Brain pericyte (primary cell): Measurements from ENCODE around the gene ZNF608.

Experiments
- DNase-seq: peaks from one replicate; pipeline ENCODE4 v3.0.0-alpha.2; 2012; ENCODE audit warnings: low read depth, low spot score

ZNF608 gene

GRCh38 chr5:124752854-124753720, 6.6 kb upstream of the ZNF608 start:
- no peak for DNase-seq

- DNase-seq = no peak
Observed at GRCh38 chr5:124751031-124751430, 4.6 kb upstream of the ZNF608 start.

DNA sequence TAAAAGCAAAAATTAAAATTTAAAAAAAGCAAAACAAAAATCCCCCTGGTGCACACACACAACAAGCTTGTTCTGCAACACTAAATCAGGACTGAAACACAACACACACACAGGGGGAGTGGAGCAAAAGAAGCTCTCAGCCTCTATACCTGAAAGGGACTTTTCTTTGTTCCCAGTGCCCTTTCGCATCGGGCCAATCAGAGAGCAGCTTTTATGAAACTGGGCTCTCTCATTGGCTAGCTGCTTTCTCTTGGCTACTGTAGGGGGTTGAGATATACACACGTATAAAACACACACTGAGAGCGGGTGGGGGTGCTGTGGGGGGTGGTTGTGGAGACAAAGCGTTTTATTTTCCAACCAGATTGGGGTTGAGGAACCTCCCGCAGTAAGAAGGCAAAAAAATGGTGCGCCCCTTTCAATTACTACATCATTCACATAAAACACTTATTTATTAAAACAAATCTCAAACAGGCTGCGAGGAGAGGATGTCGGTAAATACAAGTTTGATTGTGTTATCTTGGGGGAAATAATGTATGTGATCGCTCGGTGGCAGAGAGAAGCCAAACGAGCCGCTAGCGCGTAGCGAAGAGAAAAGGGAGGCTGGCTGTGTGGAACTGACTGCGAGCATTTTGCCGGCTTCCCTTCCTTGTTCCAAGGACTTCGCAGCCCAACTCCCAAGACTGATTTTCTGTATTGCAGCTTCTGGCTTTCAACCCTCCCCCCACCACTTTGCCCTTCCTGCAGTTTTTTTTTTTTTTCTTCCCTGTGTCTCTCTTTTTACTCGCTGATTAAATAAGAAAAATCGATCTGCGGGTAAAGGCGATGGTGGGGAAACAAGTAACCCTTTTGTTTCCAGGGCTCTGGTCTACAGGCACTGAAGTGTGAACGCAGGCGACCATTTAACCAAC, 2.5 kb upstream of the ZNF608 start:
- peak; percentile 63 for DNase-seq

DNA sequence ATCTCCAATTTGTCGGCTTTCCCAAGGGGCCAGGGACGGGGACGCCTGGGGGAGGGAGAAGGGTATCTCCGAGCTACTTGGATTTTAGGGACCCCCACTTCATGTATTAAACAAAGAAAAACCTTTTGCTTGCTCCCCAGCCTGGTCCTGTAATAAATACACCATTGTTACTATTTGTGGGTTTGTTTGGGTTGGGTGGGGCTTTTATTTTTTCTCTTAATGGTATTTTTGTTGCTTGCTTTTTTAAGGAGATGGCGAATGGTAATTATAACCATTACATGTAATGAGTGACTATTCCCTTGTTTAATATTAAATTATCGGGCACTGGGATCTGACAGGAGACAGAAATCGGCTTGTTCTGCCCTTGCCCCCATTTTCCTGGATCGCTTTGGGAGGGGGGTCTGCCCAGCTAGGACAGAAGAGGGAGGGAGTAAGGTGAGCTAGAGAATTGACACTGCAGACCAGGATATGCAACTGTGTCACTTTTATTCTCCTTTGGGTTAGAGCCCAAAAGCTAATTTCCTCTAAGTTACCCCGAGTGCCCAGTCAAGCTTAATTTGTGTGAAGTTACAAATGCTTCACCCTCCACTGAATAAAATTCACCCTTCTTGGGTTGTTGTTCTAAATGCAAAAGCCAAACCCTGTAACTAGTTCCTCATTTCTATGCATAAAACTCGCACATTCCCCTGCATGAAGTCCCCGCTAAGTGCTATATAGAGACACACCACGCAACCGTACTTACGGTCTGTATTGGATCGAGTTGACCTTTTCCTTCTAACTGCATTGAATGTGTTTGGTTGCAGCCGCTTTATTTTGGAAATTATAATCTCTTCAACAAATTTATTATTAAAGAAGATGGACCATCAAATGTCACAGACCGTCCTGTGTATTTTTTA, 1.6 kb upstream of the ZNF608 start:
- DNase-seq = no peak

DNA sequence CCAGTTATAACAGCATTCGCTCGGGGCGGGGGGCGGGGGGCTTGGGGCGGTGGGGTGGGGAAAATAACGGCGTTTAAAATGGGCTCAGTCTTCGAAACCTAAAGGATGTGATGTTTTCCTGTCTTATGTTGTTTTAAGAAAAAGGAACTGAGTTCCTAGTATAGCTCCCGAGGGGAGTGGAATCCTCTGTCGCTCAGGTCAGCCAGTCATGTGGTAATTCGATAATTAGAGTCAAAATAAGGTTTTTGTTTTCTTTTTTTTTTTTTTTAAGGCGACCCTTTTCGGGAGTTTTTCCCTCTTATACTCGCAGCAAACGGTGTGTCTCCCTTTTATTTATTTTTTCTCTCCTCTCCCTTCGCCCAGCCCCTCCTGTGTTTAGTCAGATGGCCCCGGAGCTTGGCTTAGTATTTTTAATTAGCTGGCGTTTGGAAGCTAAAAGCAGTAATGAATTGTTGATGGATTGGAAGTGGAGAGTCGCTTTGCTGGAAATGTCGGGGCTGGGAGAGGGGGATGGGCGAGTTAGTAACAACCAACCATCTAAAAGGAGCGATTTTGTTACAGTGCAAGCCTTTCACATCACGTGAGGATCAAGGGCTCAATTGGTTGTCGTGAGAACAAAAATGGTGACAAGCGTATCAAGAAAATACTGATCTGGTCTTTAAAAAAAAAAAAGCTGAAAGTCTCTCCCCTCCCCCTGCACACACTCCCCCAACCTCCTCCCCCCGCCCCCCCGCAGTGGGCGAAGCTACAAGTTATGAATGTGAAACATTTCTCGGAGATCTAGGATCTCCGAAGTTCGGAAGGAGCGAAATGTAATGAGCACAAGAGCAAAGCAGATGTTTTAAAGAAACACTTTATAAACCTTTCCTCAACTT, 714 bp upstream of the ZNF608 start:
- DNase-seq = peak; percentile 81

DNA sequence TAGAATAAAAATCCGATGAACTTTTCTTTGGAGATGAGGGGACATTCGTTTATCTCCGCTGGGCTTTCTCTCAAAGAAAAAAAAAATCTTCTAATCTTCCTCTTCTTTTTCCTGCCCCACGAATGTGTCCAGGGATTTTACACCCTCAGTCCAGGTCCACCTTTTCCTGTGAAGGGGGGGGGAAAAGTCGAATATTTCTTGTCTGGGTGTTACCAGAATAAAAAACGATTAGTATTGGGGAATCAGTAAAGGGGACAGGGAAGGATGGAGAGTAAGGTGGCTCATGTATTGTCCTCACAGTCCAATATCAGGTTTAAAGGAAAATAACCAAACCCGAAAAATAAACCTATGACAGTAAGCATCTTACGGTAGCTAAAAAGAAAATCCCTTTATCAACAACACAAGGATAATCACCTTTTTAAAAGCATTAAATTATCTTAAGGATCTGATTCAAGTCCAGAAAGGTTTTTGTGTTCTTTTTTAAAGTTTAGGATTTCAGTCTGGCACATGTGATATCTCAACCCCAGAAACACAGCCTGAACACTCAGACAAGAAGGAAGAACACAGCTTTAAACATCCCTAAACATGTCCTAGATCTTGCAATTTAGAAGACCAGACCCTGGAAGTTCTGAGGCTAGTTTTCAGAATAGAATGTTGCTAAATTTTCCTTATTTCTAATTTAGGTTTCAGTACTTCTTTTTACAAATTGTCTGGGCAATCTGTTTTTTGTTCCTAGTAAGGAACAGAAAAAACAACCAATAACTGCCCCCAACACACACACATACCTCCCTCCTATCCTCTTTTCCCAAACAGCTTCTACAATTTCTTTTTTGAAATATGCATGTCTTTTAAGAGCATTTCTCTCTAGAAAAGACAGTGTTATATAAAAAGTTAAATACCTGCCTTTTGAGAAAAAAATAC, 1.2 kb downstream of the ZNF608 start:
- DNase-seq = no peak

- DNase-seq = no peak
Observed at GRCh38 chr5:124744170-124744971, 2.1 kb downstream of the ZNF608 start.

DNA sequence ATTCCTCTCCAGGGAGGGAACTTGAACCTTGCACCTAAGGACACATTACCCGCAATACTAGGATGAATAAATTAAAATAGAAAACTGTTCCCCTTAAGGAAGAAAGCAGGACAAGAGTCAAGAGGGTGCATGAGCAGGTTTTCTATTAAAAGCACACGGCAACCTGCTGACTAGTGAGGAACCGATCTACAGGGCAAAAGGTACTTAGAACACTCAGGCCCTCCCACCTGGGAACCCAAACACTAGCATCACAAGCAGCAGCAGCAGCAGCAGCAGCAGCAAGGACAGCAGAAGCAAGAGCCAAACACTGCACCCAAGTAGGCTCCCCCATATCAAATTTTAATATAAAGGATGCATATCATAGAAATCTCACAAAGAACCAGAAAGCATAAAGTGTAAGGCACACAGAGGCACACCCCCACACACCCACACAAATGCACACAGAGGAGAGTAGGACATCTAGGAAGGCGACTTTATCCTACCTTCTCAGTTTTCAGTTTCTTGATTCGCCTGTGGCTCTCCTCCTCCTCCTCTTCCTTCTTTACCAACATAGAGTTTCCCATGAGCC, 2.8 kb downstream of the ZNF608 start:
- DNase-seq = no peak

- DNase-seq = no peak
Observed at GRCh38 chr5:124742983-124743601, 3.3 kb downstream of the ZNF608 start.

- DNase-seq = no peak
Observed at GRCh38 chr5:124742521-124742920, 3.9 kb downstream of the ZNF608 start.

GRCh38 chr5:124741711-124742496, 4.5 kb downstream of the ZNF608 start:
- no peak for DNase-seq

DNA sequence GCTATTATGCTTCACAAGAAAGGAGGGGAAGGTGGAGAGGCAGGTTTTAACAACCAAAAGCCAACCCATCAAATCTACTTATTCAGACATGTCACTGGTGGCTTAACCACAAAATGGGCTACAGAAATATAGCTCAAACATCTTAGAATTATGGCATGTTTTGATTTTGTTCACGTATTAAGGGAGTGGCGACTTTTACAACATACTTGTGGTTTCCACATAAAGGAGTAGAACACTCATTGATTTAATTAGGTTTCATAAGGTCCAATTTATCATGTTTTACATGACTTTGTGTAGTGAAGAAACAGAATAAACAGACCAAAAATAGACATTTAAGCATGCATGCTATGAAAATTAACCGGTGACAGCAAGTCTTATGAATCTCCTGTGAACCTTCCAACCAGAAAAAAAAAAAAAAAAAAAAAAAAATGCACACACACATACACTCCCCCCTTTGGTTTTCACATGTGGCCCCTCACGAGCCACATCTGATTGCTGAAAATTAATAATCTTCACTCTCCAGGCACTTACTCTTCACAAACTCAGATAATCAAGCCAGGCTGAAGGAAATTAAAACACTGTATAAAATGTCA, 5.4 kb downstream of the ZNF608 start:
- no peak for DNase-seq

DNA sequence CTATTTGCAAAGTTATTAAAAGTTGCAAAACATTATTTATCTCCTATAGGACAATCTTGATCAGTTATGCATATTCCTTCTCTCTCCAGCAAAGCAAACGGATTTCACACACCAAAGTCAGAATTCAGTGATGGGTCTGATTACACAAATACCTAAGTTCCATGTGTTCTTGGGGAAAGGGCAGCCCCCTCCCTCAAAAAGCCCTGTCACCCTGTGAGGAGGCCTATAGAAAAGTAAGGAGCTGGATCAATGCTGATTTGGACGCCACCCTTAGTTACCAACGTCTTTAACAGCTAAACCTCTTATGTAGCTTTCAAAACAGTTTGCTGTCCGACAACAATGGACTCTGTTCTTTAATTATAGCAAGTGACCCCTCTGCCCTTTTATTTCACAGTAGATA, 6.4 kb downstream of the ZNF608 start:
- no peak for DNase-seq

DNA sequence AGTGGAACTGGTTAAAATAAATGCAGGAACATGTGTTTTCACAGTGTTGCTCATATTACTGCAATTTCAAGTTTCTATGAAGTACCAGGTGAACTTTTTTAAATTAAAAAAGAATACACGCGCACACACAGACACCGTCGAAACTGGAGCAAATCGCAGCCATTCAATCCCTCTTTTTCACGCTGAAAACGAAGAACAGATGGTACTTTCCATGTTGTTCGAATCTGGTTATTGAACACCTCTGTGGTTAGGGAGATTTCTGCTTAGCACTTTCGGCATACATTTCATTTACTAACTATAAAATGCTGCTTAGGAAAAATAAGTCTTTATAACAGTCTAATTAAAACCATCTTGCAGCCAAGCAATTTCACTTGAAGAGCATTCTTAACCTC, 6.8 kb downstream of the ZNF608 start:
- no peak for DNase-seq

- no peak for DNase-seq
Observed at GRCh38 chr5:124738681-124739633, 7.5 kb downstream of the ZNF608 start.

DNA sequence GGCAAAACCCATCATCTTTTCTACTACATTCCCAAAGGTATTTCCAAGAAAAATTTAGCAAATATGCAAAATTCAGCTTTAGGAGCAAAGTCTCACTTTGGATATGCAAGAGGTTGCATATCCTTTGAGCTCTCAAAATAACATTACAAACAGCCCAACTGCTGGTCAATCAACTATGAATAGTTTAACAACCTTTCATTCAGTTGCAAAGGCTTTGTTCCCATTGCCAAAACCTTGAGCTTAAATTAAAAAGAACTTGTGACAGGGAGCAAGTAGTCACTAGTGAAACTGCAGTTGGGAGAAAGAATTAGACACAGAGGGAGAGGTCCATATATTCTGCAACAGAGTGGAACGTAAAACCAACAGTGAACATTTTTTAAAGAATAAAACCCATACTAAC, 8.8 kb downstream of the ZNF608 start:
- no peak for DNase-seq
